Mucosa of descending colon (tissue), 3 donors: Measurements from ENCODE around the gene OGA. TPM values are rescaled to one million over a fixed set of nuclear protein-coding genes. Genes with fewer than 3 reads are reported as not detected.

Experiments used
- ATAC-seq: fragments of 200-7000 bp; cut with Tn5 transposase; one replicate; pipeline ENCODE4 v1.9.1; 2020; ENCODE audit warnings: mild to moderate bottlenecking, moderate library complexity
- DNase-seq, 3 donors: peaks; one replicate each; pipeline ENCODE4 v3.0.0-alpha.2; 2020
- H3K36me3 ChIP-seq: fragments of 200-600 bp; one replicate; pipeline ENCODE4 v1.8.0; 2021; ENCODE audit warnings: low read depth, mild to moderate bottlenecking
- H3K4me1 ChIP-seq: fragments of 200-600 bp; one replicate; pipeline ENCODE4 v1.8.0; 2021; ENCODE audit warnings: low read depth, mild to moderate bottlenecking
- H3K4me3 ChIP-seq: fragments of 200-600 bp; one replicate; pipeline ENCODE4 v1.8.0; 2021; ENCODE audit warnings: mild to moderate bottlenecking
- H3K9me3 ChIP-seq: fragments of 200-600 bp; one replicate; pipeline ENCODE4 v1.8.0; 2021; ENCODE audit warnings: mild to moderate bottlenecking
- CTCF ChIP-seq: fragments of 200-600 bp; IDR thresholded peaks from one replicate; pipeline ENCODE4 v1.8.0; 2022; ENCODE audit warnings: antibody characterized with exemption, mild to moderate bottlenecking
- intact Hi-C, 2 donors: fragments of 100-400 bp; cut with DNase I in 1 of 2; cut with micrococcal nuclease in 1 of 2; formaldehyde crosslinking; loops; one replicate each; pipeline versions ENCODE4 v1.11.0 to v1.11.1; 2022; cut with DNase I, micrococcal nuclease
- total RNA-seq, 3 donors: library from RNA; stranded (reverse); fragmentation: NEBNext Ultra II Directional in 2 of 3; extraction: Animal tissue kit (Norgen Biotek cat#: 25700) in 2 of 3; gene quantifications; one replicate each; pipeline versions ENCODE4 v1.2.1 to v1.2.4, GENCODE V29; 2021 to 2023
- donor health status: DM: no; HTN: no; CAD: no; lungs with moderate emphysema.
- donor health status: DM: no; HTN: no; CAD: no.
- donor health status: DM: no; HTN: yes; CAD: no.

The OGA gene
- total RNA-seq, 3 donors from 2014 or later = 80.8 to 112 (median 110) TPM

GRCh38 chr10:101780187-101780817 lies 37.9 kb downstream of the OGA start:
- DNase-seq (no peak), ATAC-seq (no peak)
- Histone ChIP-seq H3K4me1 (peaks cover 48% of the 10 kb centered on the region), H3K9me3 (no peaks in the 10 kb centered on the region), H3K36me3 (no peaks in the 10 kb centered on the region), H3K4me3 (no peak overlapping the region)
- intact Hi-C loops = loop anchor here in 1 of 2 donors (5.0 kb wide), 1 partner anchor 183 kb away; no protein-coding TSS in a partner anchor
- TF ChIP-seq CTCF = no peak

DNA sequence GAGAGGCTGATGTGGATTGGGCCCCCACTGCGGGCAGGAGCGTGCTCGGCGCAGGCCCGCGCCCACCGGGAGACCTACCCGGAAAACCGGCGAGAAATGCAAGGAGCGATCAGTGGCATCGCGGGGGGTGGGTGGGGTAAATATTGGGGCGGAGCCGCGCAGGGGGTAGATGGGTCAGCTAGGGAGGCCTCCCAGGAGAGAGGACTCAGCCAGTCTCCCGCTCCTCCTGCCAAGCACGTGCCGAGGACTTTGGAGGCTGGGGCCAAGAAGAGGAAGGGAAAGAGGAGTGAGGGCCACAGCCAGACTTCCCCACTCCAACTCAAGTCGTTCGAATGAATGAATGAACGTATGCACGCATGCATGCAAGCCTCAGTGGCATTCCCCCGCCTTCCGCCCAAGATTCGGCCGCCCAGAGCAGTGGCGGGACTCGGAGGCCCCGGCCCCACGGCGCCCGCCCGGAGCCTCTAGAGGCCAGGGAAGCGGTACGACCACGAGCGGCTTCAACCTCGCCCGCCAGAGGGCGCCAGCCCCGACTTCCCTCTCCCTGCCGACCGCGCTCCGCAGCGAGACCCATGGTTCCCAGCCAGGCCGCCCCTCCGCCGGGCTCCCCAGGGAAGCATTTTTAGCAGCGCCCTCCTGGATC lies 38.6 kb downstream of the OGA start:
- Histone ChIP-seq H3K9me3 (no peaks in the 10 kb centered on the region), H3K4me3 (no peak overlapping the region), H3K36me3 (no peaks in the 10 kb centered on the region), H3K4me1 (peaks cover 51% of the 10 kb centered on the region)
- peak; percentile 87 to 92 (median 90) for DNase-seq
- ATAC-seq = peak; percentile 77
- intact Hi-C loops = loop anchor here (5.0 to 10.0 kb wide), 2 partner anchors 175 to 182 kb away; no protein-coding TSS in a partner anchor
- peak; percentile 92 for TF ChIP-seq CTCF

GRCh38 chr10:101778781-101779543 lies 39.3 kb downstream of the OGA start:
- H3K9me3 ChIP-seq = no peaks in the 10 kb centered on the region
- H3K36me3 ChIP-seq = no peaks in the 10 kb centered on the region
- H3K4me1 ChIP-seq = peaks cover 51% of the 10 kb centered on the region
- peak; percentile 68 for ATAC-seq
- peak; percentile 69 to 81 (median 80) for DNase-seq
- intact Hi-C loops = loop anchor here in 1 of 2 donors (10.0 kb wide), 1 partner anchor 174 kb away; no protein-coding TSS in a partner anchor
- H3K4me3 ChIP-seq = no peak overlapping the region
- TF ChIP-seq CTCF = no peak

- Histone ChIP-seq H3K9me3 (no peaks in the 10 kb centered on the region), H3K4me1 (peaks cover 45% of the 10 kb centered on the region), H3K4me3 (no peak overlapping the region), H3K36me3 (no peaks in the 10 kb centered on the region)
- DNase-seq (no peak), ATAC-seq (no peak)
- intact Hi-C loops = loop anchor here in 1 of 2 donors (10.0 kb wide), 1 partner anchor 173 kb away; no protein-coding TSS in a partner anchor
- TF ChIP-seq CTCF = no peak
Measured at GRCh38 chr10:101778151-101778780, 40.0 kb downstream of the OGA start.

DNA sequence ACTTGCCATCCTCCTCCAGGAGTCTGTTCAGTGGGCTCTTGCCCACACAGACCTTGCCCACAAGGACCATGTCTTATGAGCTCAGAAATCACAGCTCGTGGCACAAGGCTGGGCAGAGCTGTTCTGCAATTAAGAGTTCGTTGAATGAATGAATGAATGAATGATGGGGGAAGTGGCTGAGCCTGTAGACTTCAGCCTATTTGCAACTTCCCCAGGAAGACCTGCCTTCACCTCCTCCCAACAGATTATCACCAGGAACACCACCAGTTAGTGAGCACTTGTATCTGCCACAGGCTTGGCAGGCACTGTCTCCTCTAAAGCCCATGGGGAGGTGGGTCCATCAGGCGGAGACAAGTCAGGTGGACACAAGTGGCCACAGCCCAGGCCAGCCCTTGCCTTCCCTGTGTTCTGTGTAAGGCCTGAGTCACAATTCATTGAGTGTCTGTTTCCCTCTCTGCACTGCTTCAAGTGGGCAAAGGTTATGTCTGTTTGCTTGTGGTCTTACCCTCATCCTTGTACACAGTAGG lies 40.6 kb downstream of the OGA start:
- intact Hi-C loops = loop anchor here in 1 of 2 donors (10.0 kb wide), 1 partner anchor 173 kb away; no protein-coding TSS in a partner anchor
- TF ChIP-seq CTCF = no peak
- H3K36me3 ChIP-seq = no peaks in the 10 kb centered on the region
- no peak for DNase-seq
- no peaks in the 10 kb centered on the region for H3K9me3 ChIP-seq
- peak; percentile 3 for ATAC-seq
- peaks cover 42% of the 10 kb centered on the region for H3K4me1 ChIP-seq
- no peak overlapping the region for H3K4me3 ChIP-seq
